HepG2 (cell line): ENCODE results near the gene ADI1. TPM values are rescaled to one million over a fixed set of nuclear protein-coding genes. Genes with fewer than 3 reads are reported as not detected.

Source experiments
- BRCA1 ChIP-seq: sonication (generic); formaldehyde crosslinking; IDR thresholded peaks from 2 replicates; pipeline ENCODE4 v1.4.0; 2020; ENCODE audit warnings: missing genetic modification reagents
- HOXA9 ChIP-seq: sonication (generic); formaldehyde crosslinking; IDR thresholded peaks from 2 replicates; pipeline ENCODE4 v1.8.1; 2022; ENCODE audit warnings: missing genetic modification reagents, mild to moderate bottlenecking, moderate library complexity, borderline replicate concordance
- JDP2 ChIP-seq: sonication (generic); formaldehyde crosslinking; IDR thresholded peaks from 2 replicates; pipeline ENCODE4 v1.8.1; 2022; ENCODE audit warnings: missing genetic modification reagents, borderline replicate concordance
- MLX ChIP-seq: IDR thresholded peaks from 2 replicates; pipeline ENCODE4 v1.6.1; 2016
- NFE2L1 ChIP-seq: sonication (generic); formaldehyde crosslinking; IDR thresholded peaks from 2 replicates; pipeline ENCODE4 v1.4.0; 2020; ENCODE audit warnings: missing genetic modification reagents, mild to moderate bottlenecking, borderline replicate concordance
- NFYC ChIP-seq: IDR thresholded peaks from 2 replicates; pipeline ENCODE4 v1.6.1; 2016; ENCODE audit warnings: missing genetic modification reagents, missing compliant biosample characterization
- SMAD1 ChIP-seq: sonication (generic); formaldehyde crosslinking; IDR thresholded peaks from 2 replicates; pipeline ENCODE4 v1.4.0; 2020; ENCODE audit warnings: missing genetic modification reagents, low read depth, mild to moderate bottlenecking, borderline replicate concordance
- STAT5B ChIP-seq: sonication (generic); formaldehyde crosslinking; IDR thresholded peaks from 2 replicates; pipeline ENCODE4 v1.4.0; 2020; ENCODE audit warnings: missing genetic modification reagents
- ZBTB25 ChIP-seq: IDR thresholded peaks from 2 replicates; pipeline ENCODE4 v1.6.1; 2018; ENCODE audit warnings: missing genetic modification reagents
- ZBTB7A ChIP-seq: sonication (generic); formaldehyde crosslinking; IDR thresholded peaks from 2 replicates; pipeline ENCODE4 v1.8.0; 2022; ENCODE audit warnings: mild to moderate bottlenecking, missing genetic modification reagents
- ZNF318 ChIP-seq: sonication (generic); formaldehyde crosslinking; IDR thresholded peaks from 2 replicates; pipeline ENCODE4 v1.4.0; 2020; ENCODE audit warnings: mild to moderate bottlenecking, missing genetic modification reagents
- ZNF512B ChIP-seq: sonication (generic); formaldehyde crosslinking; IDR thresholded peaks from 2 replicates; pipeline ENCODE4 v1.5.1; 2020; ENCODE audit warnings: missing genetic modification reagents, mild to moderate bottlenecking, borderline replicate concordance
- ZNF513 ChIP-seq: sonication (generic); formaldehyde crosslinking; conservative IDR thresholded peaks from 2 replicates; pipeline ENCODE4 v1.5.0; 2020; ENCODE audit warnings: missing genetic modification reagents
- ZNF550 ChIP-seq: sonication (generic); formaldehyde crosslinking; IDR thresholded peaks from 2 replicates; pipeline ENCODE4 v1.4.0; 2020; ENCODE audit warnings: mild to moderate bottlenecking, missing genetic modification reagents, borderline replicate concordance
- ZNF703 ChIP-seq: sonication (generic); formaldehyde crosslinking; IDR thresholded peaks from 2 replicates; pipeline ENCODE4 v1.5.1; 2020; ENCODE audit warnings: missing genetic modification reagents, mild to moderate bottlenecking, moderate library complexity, borderline replicate concordance
- polyA plus RNA-seq, 8 experiments: library from polyadenylated mRNA; depleted of rRNA in 3 of 8; stranded (reverse) in 7 of 8; unstranded in 1 of 8; fragments of >200 nt; fragmentation: Illumina TruSeq in 4 of 8; extraction: Trizol in 4 of 8; gene quantifications; 2 replicates each; pipeline versions ENCODE4 v1.2.1 to v1.2.3, GENCODE V29; 2011 to 2016; ENCODE audit warnings: low read depth in 4 of 8, missing spikeins in 1 of 8, mixed read lengths in 1 of 8; ENCODE audit not compliant: insufficient read depth in 1 of 8
- total RNA-seq, 5 experiments: library from RNA; depleted of rRNA; stranded (reverse); fragments of >200 nt; fragmentation: Illumina TruSeq; extraction: Trizol; gene quantifications; 2 replicates each; pipeline ENCODE4 v1.2.3, GENCODE V29; 2016; ENCODE audit warnings: low read depth in 1 of 5

Gene ADI1
- total and polyA plus RNA-seq, 2 of the 13 experiments (the other 11 are each of a cell fraction or from before 2014, with no cell fraction given) = 28.7 to 123 TPM

GRCh38 chr2:3480352-3481010 lies 38.9 kb downstream of the ADI1 start (continued):
- TF ChIP-seq ZNF318 (CRISPR knock-in tag) (no peak), MLX (CRISPR knock-in tag) (no peak), ZBTB7A (CRISPR knock-in tag) (no peak), BRCA1 (CRISPR knock-in tag) (no peak), STAT5B (CRISPR knock-in tag) (no peak), ZNF513 (no peak), ZNF512B (no peak), NFYC (CRISPR knock-in tag) (no peak), SMAD1 (no peak), HOXA9 (CRISPR knock-in tag) (no peak), NFE2L1 (CRISPR knock-in tag) (no peak), JDP2 (CRISPR knock-in tag) (no peak), ZNF703 (CRISPR knock-in tag) (no peak), ZBTB25 (CRISPR knock-in tag) (no peak), ZNF550 (CRISPR knock-in tag) (no peak)
